HEK293 (cell line): ENCODE measurements around the gene NCKAP5.

Experiments
- CTCF ChIA-PET: fragments of 350-600 bp; formaldehyde crosslinking; extraction: SDS; loops from one replicate; lab custom pipeline; 2021; ENCODE audit warnings: antibody characterized with exemption; lab: Yijun Ruan, JAX
- POLR2A ChIA-PET: fragments of 300-600 bp; formaldehyde crosslinking; extraction: SDS; loops from one replicate; lab custom pipeline; 2020; ENCODE audit warnings: antibody characterized with exemption, inconsistent platforms; lab: Yijun Ruan, JAX
- H3K27ac ChIP-seq: fragments of 200-500 bp; sonication (Bioruptor generic); 2 replicates; pipeline ENCODE4 v1.5.1; 2014; ENCODE audit warnings: low read depth, low read length, control low read depth, inconsistent platforms; ENCODE audit errors: extremely low read depth
- H3K36me3 ChIP-seq, 2 experiments: fragments of 200-500 bp in 1 of 2; sonication (Bioruptor generic) in 1 of 2; 1 replicate in 1 of 2; 2 replicates in 1 of 2; pipeline ENCODE4 v1.5.1; 2014 to 2017; ENCODE audit warnings: inconsistent platforms in 2 of 2, low read length in 2 of 2; ENCODE audit not compliant: control insufficient read depth in 2 of 2, insufficient read depth in 1 of 2
- H3K4me1 ChIP-seq: fragments of 200-500 bp; sonication (Bioruptor generic); 2 replicates; pipeline ENCODE4 v1.5.1; 2014; ENCODE audit warnings: mild to moderate bottlenecking, low read length, inconsistent platforms; ENCODE audit not compliant: control insufficient read depth, insufficient read depth
- H3K4me3 ChIP-seq: 2 replicates; pipeline ENCODE4 v1.5.1; 2011; ENCODE audit warnings: low read depth, mild to moderate bottlenecking, control low read depth, low read length, moderate library complexity
- H3K9me3 ChIP-seq: fragments of 200-500 bp; sonication (Bioruptor generic); 2 replicates; pipeline ENCODE4 v1.5.1; 2014; ENCODE audit warnings: low read depth, low read length, inconsistent platforms; ENCODE audit not compliant: control insufficient read depth, insufficient read depth
- AEBP2 ChIP-seq: fragments of 450-650 bp; formaldehyde crosslinking; IDR thresholded peaks from 2 replicates; pipeline ENCODE4 v1.5.1; 2016; ENCODE audit warnings: missing biosample characterization, missing genetic modification characterization, borderline replicate concordance
- ATF2 ChIP-seq: fragments of 450-650 bp; formaldehyde crosslinking; IDR thresholded peaks from 2 replicates; pipeline ENCODE4 v1.5.1; 2016; ENCODE audit warnings: missing biosample characterization, missing genetic modification characterization, low read depth
- KLF1 ChIP-seq: fragments of 450-650 bp; formaldehyde crosslinking; IDR thresholded peaks from 2 replicates; pipeline ENCODE4 v1.5.1; 2016; ENCODE audit warnings: missing biosample characterization, missing genetic modification characterization
- MEIS1 ChIP-seq: sonication (generic); formaldehyde crosslinking; IDR thresholded peaks from 2 replicates; pipeline ENCODE4 v1.8.1; 2022; ENCODE audit warnings: missing genetic modification reagents, mild to moderate bottlenecking, borderline replicate concordance
- OVOL3 ChIP-seq: fragments of 450-650 bp; formaldehyde crosslinking; IDR thresholded peaks from 2 replicates; pipeline ENCODE4 v1.5.1; 2016; ENCODE audit warnings: missing biosample characterization, missing genetic modification characterization
- PRDM2 ChIP-seq: fragments of 450-650 bp; formaldehyde crosslinking; IDR thresholded peaks from 2 replicates; pipeline ENCODE4 v1.5.1; 2016; ENCODE audit warnings: missing biosample characterization, missing genetic modification characterization, borderline replicate concordance
- ZBTB20 ChIP-seq: fragments of 450-650 bp; formaldehyde crosslinking; IDR thresholded peaks from 2 replicates; pipeline ENCODE4 v1.5.1; 2016; ENCODE audit warnings: missing biosample characterization, missing genetic modification characterization
- ZBTB8A ChIP-seq: fragments of 450-650 bp; formaldehyde crosslinking; IDR thresholded peaks from 2 replicates; pipeline ENCODE4 v1.5.1; 2016; ENCODE audit warnings: missing biosample characterization, missing genetic modification characterization
- ZFP37 ChIP-seq: fragments of 450-650 bp; formaldehyde crosslinking; IDR thresholded peaks from 2 replicates; pipeline ENCODE4 v1.5.1; 2016; ENCODE audit warnings: missing biosample characterization, missing genetic modification characterization
- ZNF112 ChIP-seq: fragments of 450-650 bp; formaldehyde crosslinking; IDR thresholded peaks from 2 replicates; pipeline ENCODE4 v1.5.0; 2017; ENCODE audit warnings: missing biosample characterization, missing genetic modification characterization
- ZNF157 ChIP-seq: fragments of 450-650 bp; formaldehyde crosslinking; IDR thresholded peaks from 2 replicates; pipeline ENCODE4 v1.5.1; 2016; ENCODE audit warnings: missing biosample characterization, missing genetic modification characterization
- ZNF19 ChIP-seq: fragments of 450-650 bp; formaldehyde crosslinking; IDR thresholded peaks from 2 replicates; pipeline ENCODE4; 2016; ENCODE audit warnings: missing biosample characterization, missing genetic modification characterization, low read depth
- ZNF214 ChIP-seq: fragments of 450-650 bp; formaldehyde crosslinking; IDR thresholded peaks from 2 replicates; pipeline ENCODE4 v1.5.1; 2017; ENCODE audit warnings: missing biosample characterization, mild to moderate bottlenecking, missing genetic modification characterization, borderline replicate concordance
- ZNF239 ChIP-seq: fragments of 450-650 bp; formaldehyde crosslinking; IDR thresholded peaks from 2 replicates; pipeline ENCODE4 v1.5.1; 2016; ENCODE audit warnings: missing biosample characterization, missing genetic modification characterization
- ZNF302 ChIP-seq: fragments of 450-650 bp; formaldehyde crosslinking; IDR thresholded peaks from 2 replicates; pipeline ENCODE4 v1.5.1; 2016; ENCODE audit warnings: missing biosample characterization, missing genetic modification characterization, low read depth
- ZNF350 ChIP-seq: fragments of 450-650 bp; formaldehyde crosslinking; IDR thresholded peaks from 2 replicates; pipeline ENCODE4 v1.5.0; 2017; ENCODE audit warnings: missing biosample characterization, mild to moderate bottlenecking, missing genetic modification characterization
- ZNF366 ChIP-seq: fragments of 450-650 bp; formaldehyde crosslinking; conservative IDR thresholded peaks from 2 replicates; pipeline ENCODE4 v1.5.1; 2016; ENCODE audit warnings: missing biosample characterization, missing genetic modification characterization
- ZNF449 ChIP-seq: fragments of 450-650 bp; formaldehyde crosslinking; IDR thresholded peaks from 2 replicates; pipeline ENCODE4 v1.5.1; 2017; ENCODE audit warnings: missing biosample characterization, mild to moderate bottlenecking, missing genetic modification characterization, moderate library complexity
- ZNF48 ChIP-seq: fragments of 450-650 bp; formaldehyde crosslinking; IDR thresholded peaks from 2 replicates; pipeline ENCODE4 v1.5.1; 2016; ENCODE audit warnings: missing biosample characterization, missing genetic modification characterization
- ZNF548 ChIP-seq: fragments of 450-650 bp; formaldehyde crosslinking; IDR thresholded peaks from 2 replicates; pipeline ENCODE4 v1.5.1; 2016; ENCODE audit warnings: missing biosample characterization, missing genetic modification characterization
- ZNF654 ChIP-seq: fragments of 450-650 bp; formaldehyde crosslinking; IDR thresholded peaks from 2 replicates; pipeline ENCODE4 v1.5.1; 2016; ENCODE audit warnings: low read depth, missing biosample characterization, missing genetic modification characterization
- ZNF692 ChIP-seq: fragments of 450-650 bp; formaldehyde crosslinking; IDR thresholded peaks from 2 replicates; pipeline ENCODE4 v1.5.1; 2016; ENCODE audit warnings: missing biosample characterization, missing genetic modification characterization
- ZNF704 ChIP-seq: fragments of 450-650 bp; formaldehyde crosslinking; IDR thresholded peaks from 2 replicates; pipeline ENCODE4 v1.5.1; 2016; ENCODE audit warnings: missing biosample characterization, missing genetic modification characterization
- ZSCAN23 ChIP-seq: fragments of 450-650 bp; formaldehyde crosslinking; IDR thresholded peaks from 2 replicates; pipeline ENCODE4 v1.5.1; 2016; ENCODE audit warnings: missing biosample characterization, missing genetic modification characterization
- ZXDB ChIP-seq: fragments of 450-650 bp; formaldehyde crosslinking; IDR thresholded peaks from 2 replicates; pipeline ENCODE4 v1.5.1; 2016; ENCODE audit warnings: missing biosample characterization, missing genetic modification characterization

The NCKAP5 gene

GRCh38 chr2:132936261-132936660, 632.0 kb downstream of the NCKAP5 start:
- H3K27ac ChIP-seq, result no peak overlapping the region
- H3K9me3 ChIP-seq, result no peaks in the 10 kb centered on the region
- no peaks in the 10 kb centered on the region for H3K36me3 ChIP-seq
- POLR2A ChIA-PET, result no interaction called here
- TF ChIP-seq ZNF654 (tag by site-specific recombination), result no peak
- TF ChIP-seq OVOL3 (tag by site-specific recombination), result no peak
- TF ChIP-seq ATF2 (tag by site-specific recombination), result no peak
- no peak for TF ChIP-seq ZSCAN23 (tag by site-specific recombination)
- TF ChIP-seq ZNF350, result no peak
- TF ChIP-seq ZNF214, result no peak
- no peak for TF ChIP-seq ZNF239
- no peak for TF ChIP-seq ZFP37 (tag by site-specific recombination)
- TF ChIP-seq ZNF19 (tag by site-specific recombination), result no peak
- no peak for TF ChIP-seq ZBTB8A (tag by site-specific recombination)
- TF ChIP-seq ZNF366, result no peak
- TF ChIP-seq ZNF704 (tag by site-specific recombination), result no peak
- TF ChIP-seq ZNF692, result no peak
- no peak for TF ChIP-seq MEIS1 (CRISPR knock-in tag)
- TF ChIP-seq ZXDB, result no peak
- no peak for TF ChIP-seq PRDM2 (tag by site-specific recombination)
- H3K4me3 ChIP-seq, result no peak overlapping the region
- CTCF ChIA-PET, result no interaction called here
- no peaks in the 10 kb centered on the region for H3K4me1 ChIP-seq

GRCh38 chr2:132929786-132930185, 638.5 kb downstream of the NCKAP5 start:
- CTCF ChIA-PET, result interaction anchor here (0.6 kb wide), 1 partner anchor 42 kb away, joined by 4 read pairs; no protein-coding TSS in a partner anchor
- TF ChIP-seq ZNF239, result no peak
- no peak for TF ChIP-seq ZNF48
- no peak for TF ChIP-seq AEBP2
- TF ChIP-seq ZBTB20 (tag by site-specific recombination), result no peak
- no peak for TF ChIP-seq KLF1 (tag by site-specific recombination)
- no peak for TF ChIP-seq ZNF112 (tag by site-specific recombination)
- no peak for TF ChIP-seq ZNF548 (tag by site-specific recombination)
- TF ChIP-seq ZNF302 (tag by site-specific recombination), result no peak
- no peak for TF ChIP-seq ZNF449 (tag by site-specific recombination)
- no peak for TF ChIP-seq ZNF157 (tag by site-specific recombination)

More at GRCh38 chr2:132929786-132930185, 638.5 kb downstream of the NCKAP5 start:
- Histone ChIP-seq H3K4me3 (no peak overlapping the region), H3K9me3 (no peaks in the 10 kb centered on the region), H3K27ac (no peak overlapping the region), H3K36me3 (no peaks in the 10 kb centered on the region), H3K4me1 (no peaks in the 10 kb centered on the region)
- POLR2A ChIA-PET, result no interaction called here
